H1 (cell line): ENCODE measurements around the gene HSPBP1. TPM values are rescaled to one million over a fixed set of nuclear protein-coding genes. Genes with fewer than 3 reads are reported as not detected.

Experiments used
- RNF2 ChIP-seq: fragments of 200-900, 300-1000 bp; sonication (generic); IDR thresholded peaks from 2 replicates; pipeline ENCODE4 v1.7.1; 2016; ENCODE audit warnings: borderline replicate concordance, low read depth, mild to moderate bottlenecking, antibody characterized with exemption, low read length; ENCODE audit not compliant: poor library complexity, severe bottlenecking; ENCODE audit errors: missing control alignments
- SRF ChIP-seq: IDR thresholded peaks from 2 replicates; pipeline ENCODE4 v1.6.1; 2011; ENCODE audit warnings: mild to moderate bottlenecking, low read depth, low read length, moderate library complexity
- YY1 ChIP-seq: IDR thresholded peaks from 2 replicates; pipeline ENCODE4 v1.6.1; 2011; ENCODE audit warnings: low read depth, mild to moderate bottlenecking, low read length
- polyA plus RNA-seq, 7 experiments: library from polyadenylated mRNA; depleted of rRNA in 3 of 7; stranded (reverse) in 5 of 7; unstranded in 2 of 7; fragments of >200 nt in 5 of 7; fragments of 200-250 nt in 2 of 7; gene quantifications; 1 replicate in 5 of 7; 2 replicates in 1 of 7; 4 replicates in 1 of 7; pipeline versions ENCODE4 v1.2.1 to v1.2.3, GENCODE V29; 2011 to 2013; ENCODE audit warnings: missing spikeins in 2 of 7, mixed read lengths in 2 of 7
- total RNA-seq: library from RNA; stranded (reverse); fragmentation: NEBNext Ultra II Directional; extraction: Animal tissue kit (Norgen Biotek cat#: 25700); gene quantifications from 2 replicates; pipeline ENCODE4 v1.2.1, GENCODE V29; 2021

Gene HSPBP1
- total and polyA plus RNA-seq, 2 of the 8 experiments (the other 6 are each of a cell fraction or from before 2014, with no cell fraction given) = 63.4 to 100 TPM

DNA sequence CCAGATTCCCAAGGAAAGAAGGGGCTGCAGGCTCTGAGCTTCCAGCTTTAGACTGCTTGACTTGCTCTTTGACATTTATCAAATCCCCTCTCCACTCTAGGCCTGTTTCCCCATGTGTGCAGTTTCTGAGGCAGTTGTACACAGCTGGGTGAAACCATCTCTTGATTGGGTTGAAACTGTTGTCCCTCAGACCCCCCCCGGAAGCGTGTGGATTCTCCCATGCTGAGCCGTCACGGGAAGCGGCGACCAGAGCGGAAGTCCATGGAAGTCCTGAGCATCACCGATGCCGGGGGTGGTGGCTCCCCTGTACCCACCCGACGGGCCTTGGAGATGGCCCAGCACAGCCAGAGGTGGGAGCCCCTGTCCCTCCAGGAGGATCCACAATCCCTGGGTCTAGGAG lies 23.6 kb upstream of the HSPBP1 start (continued):
- no peak for TF ChIP-seq RNF2
- TF ChIP-seq SRF = no peak
- no peak for TF ChIP-seq YY1
- TF ChIP-seq, all 59 proteins: peak for 0
